ENCODE data around the gene FAM81B.

- TF ChIP-seq CTCF (IDR thresholded peaks at IDR 0.05) (no peak), POLR2A (IDR thresholded peaks at IDR 0.05) (no peak)
Observed at GRCh38 chr5:95486191-95486590, 95.0 kb downstream of the FAM81B start.
